H1 (cell line): ENCODE measurements around the gene GARS1. TPM values are rescaled to one million over a fixed set of nuclear protein-coding genes. Genes with fewer than 3 reads are reported as not detected.

Source experiments
- CTCF ChIA-PET: fragments of 300-600 bp; sonication (Branson Sonifier 250); formaldehyde crosslinking; loops from one replicate; lab custom pipeline; 2021; ENCODE audit not compliant: partially characterized antibody; lab: Charles Lee
- POLR2A ChIA-PET: fragments of 300-600 bp; sonication (Branson Sonifier 250); formaldehyde crosslinking; loops from one replicate; lab custom pipeline; 2021; ENCODE audit warnings: inconsistent platforms; ENCODE audit not compliant: partially characterized antibody; lab: Charles Lee
- DNase-seq, 2 experiments: peaks; one replicate each; pipeline versions ENCODE4 v3.0.0 to v3.0.0-alpha.2; 2010 to 2022; ENCODE audit warnings: low spot score in 2 of 2, low read depth in 1 of 2, mixed read lengths in 1 of 2
- FAIRE-seq: peaks from 2 replicates; lab custom pipeline; 2011; peaks lifted over from hg19 to GRCh38; lab: Jason Lieb, UNC
- H2AFZ ChIP-seq: 2 replicates; pipeline ENCODE4 v1.8.1; 2012; ENCODE audit warnings: low read length, inconsistent platforms
- H2AK5ac ChIP-seq: 2 replicates; pipeline ENCODE4 v1.6.1; 2013; ENCODE audit warnings: low read depth, low read length
- H2BK120ac ChIP-seq: replicated peaks from 2 replicates; pipeline ENCODE3; 2013; ENCODE audit warnings: low read depth, low read length, inconsistent platforms
- H2BK12ac ChIP-seq: 2 replicates; pipeline ENCODE4 v1.6.1; 2013; ENCODE audit warnings: low read depth, low read length
- H2BK15ac ChIP-seq: 2 replicates; pipeline ENCODE4 v1.6.1; 2013; ENCODE audit warnings: low read length
- H2BK20ac ChIP-seq: 2 replicates; pipeline ENCODE4 v1.6.1; 2013; ENCODE audit warnings: low read length
- H2BK5ac ChIP-seq: 2 replicates; pipeline ENCODE4 v1.6.1; 2013; ENCODE audit warnings: low read depth, low read length
- H3K14ac ChIP-seq: 2 replicates; pipeline ENCODE4 v1.6.1; 2013; ENCODE audit warnings: inconsistent platforms; ENCODE audit not compliant: insufficient read length
- H3K18ac ChIP-seq: 2 replicates; pipeline ENCODE4 v1.6.1; 2013; ENCODE audit warnings: low read length; ENCODE audit errors: extremely low read depth
- H3K23ac ChIP-seq: 2 replicates; pipeline ENCODE4 v1.6.1; 2013; ENCODE audit warnings: inconsistent platforms; ENCODE audit not compliant: insufficient read length
- H3K23me2 ChIP-seq: 2 replicates; pipeline ENCODE4 v1.6.1; 2013; ENCODE audit warnings: low read depth, low read length
- H3K27ac ChIP-seq: 2 replicates; pipeline ENCODE4 v1.6.1; 2011; ENCODE audit warnings: low read depth, low read length, inconsistent platforms
- H3K27me3 ChIP-seq, 4 experiments: replicated peaks in 1 of 4; 1 replicate in 1 of 4; 2 replicates in 3 of 4; pipeline versions ENCODE4 v1.6.1 to v1.8.1; 2011 to 2013; ENCODE audit warnings: low read length in 3 of 4, mild to moderate bottlenecking in 3 of 4, inconsistent platforms in 2 of 4, mixed read lengths in 2 of 4, moderate library complexity in 1 of 4; ENCODE audit not compliant: control insufficient read depth in 3 of 4, insufficient read depth in 3 of 4; ENCODE audit errors: extremely low read depth in 1 of 4
- H3K36me3 ChIP-seq, 4 experiments: 2 replicates each; pipeline versions ENCODE4 v1.6.1 to v1.8.1; 2011 to 2013; ENCODE audit warnings: mild to moderate bottlenecking in 4 of 4, low read length in 3 of 4, moderate library complexity in 2 of 4, control low read depth in 1 of 4, inconsistent platforms in 1 of 4; ENCODE audit not compliant: insufficient read depth in 4 of 4, control insufficient read depth in 2 of 4
- H3K4ac ChIP-seq: replicated peaks from 2 replicates; pipeline ENCODE3; 2013; ENCODE audit warnings: low read length, low read depth, mixed read lengths, inconsistent platforms; ENCODE audit not compliant: insufficient read length
- H3K4me1 ChIP-seq, 4 experiments: replicated peaks in 1 of 4; 1 replicate in 1 of 4; 2 replicates in 3 of 4; pipeline versions ENCODE4 v1.6.1 to v1.8.1; 2011 to 2013; ENCODE audit warnings: low read length in 3 of 4, inconsistent platforms in 2 of 4, mixed read lengths in 1 of 4; ENCODE audit not compliant: insufficient read depth in 4 of 4, control insufficient read depth in 3 of 4
- H3K4me2 ChIP-seq, 2 experiments: 2 replicates each; pipeline versions ENCODE4 v1.6.1 to v1.8.1; 2011 to 2013; ENCODE audit warnings: low read depth in 2 of 2, low read length in 2 of 2, control low read depth in 1 of 2, inconsistent platforms in 1 of 2, mild to moderate bottlenecking in 1 of 2; ENCODE audit not compliant: insufficient read depth in 1 of 2
- H3K4me3 ChIP-seq, 4 experiments: fragments of 200-600, 300-600 bp in 1 of 4; sonication (generic), shearing (Covaris generic), sonication (Bioruptor Twin) in 1 of 4; 2 replicates each; pipeline versions ENCODE4 v1.5.1 to v1.8.1; 2011 to 2016; ENCODE audit warnings: low read length in 4 of 4, low read depth in 3 of 4, control low read depth in 2 of 4, inconsistent platforms in 2 of 4, mild to moderate bottlenecking in 2 of 4, mixed read lengths in 1 of 4, moderate library complexity in 1 of 4; ENCODE audit not compliant: insufficient read depth in 2 of 4; ENCODE audit errors: extremely low read depth in 1 of 4
- H3K56ac ChIP-seq: replicated peaks from 2 replicates; pipeline ENCODE3; 2013; ENCODE audit warnings: low read depth, mild to moderate bottlenecking, mixed read lengths, low read length, inconsistent platforms; ENCODE audit not compliant: insufficient read length
- H3K79me1 ChIP-seq: 2 replicates; pipeline ENCODE4 v1.6.1; 2013; ENCODE audit warnings: low read depth, low read length, control low read depth
- H3K79me2 ChIP-seq, 2 experiments: 2 replicates each; pipeline versions ENCODE4 v1.6.1 to v1.8.1; 2012 to 2013; ENCODE audit warnings: low read length in 2 of 2, mild to moderate bottlenecking in 2 of 2, inconsistent platforms in 1 of 2; ENCODE audit not compliant: insufficient read depth in 2 of 2, control insufficient read depth in 1 of 2
- H3K9ac ChIP-seq, 4 experiments: replicated peaks in 1 of 4; 1 replicate in 1 of 4; 2 replicates in 3 of 4; pipeline versions ENCODE4 v1.6.1 to v1.8.1; 2011 to 2013; ENCODE audit warnings: low read depth in 3 of 4, low read length in 3 of 4, control low read depth in 2 of 4, mild to moderate bottlenecking in 2 of 4, moderate library complexity in 2 of 4, inconsistent platforms in 1 of 4; ENCODE audit errors: extremely low read depth in 1 of 4
- H3K9me3 ChIP-seq, 2 experiments: 2 replicates each; pipeline versions ENCODE4 v1.6.1 to v1.8.1; 2012 to 2013; ENCODE audit warnings: mild to moderate bottlenecking in 2 of 2, moderate library complexity in 2 of 2, control low read depth in 1 of 2, inconsistent platforms in 1 of 2, low read depth in 1 of 2, low read length in 1 of 2, mixed read lengths in 1 of 2; ENCODE audit not compliant: insufficient read depth in 2 of 2
- H4K20me1 ChIP-seq, 2 experiments: replicated peaks in 1 of 2; 2 replicates each; pipeline versions ENCODE3 to v1.8.1; 2011 to 2013; ENCODE audit warnings: inconsistent platforms in 2 of 2, low read length in 2 of 2, mild to moderate bottlenecking in 1 of 2; ENCODE audit not compliant: insufficient read depth in 2 of 2, control insufficient read depth in 1 of 2
- H4K5ac ChIP-seq: 2 replicates; pipeline ENCODE4 v1.6.1; 2013; ENCODE audit warnings: low read length, low read depth, mixed read lengths, inconsistent platforms; ENCODE audit not compliant: insufficient read length
- H4K8ac ChIP-seq: 2 replicates; pipeline ENCODE4 v1.8.0; 2013; ENCODE audit warnings: mild to moderate bottlenecking, moderate library complexity, low read length, inconsistent platforms; ENCODE audit not compliant: insufficient read depth; ENCODE audit errors: extremely low read depth
- H4K91ac ChIP-seq: replicated peaks from 2 replicates; pipeline ENCODE3; 2013; ENCODE audit warnings: low read length, mixed read lengths, inconsistent platforms; ENCODE audit not compliant: insufficient read length
- ASH2L ChIP-seq: fragments of 200-600, 300-600 bp; sonication (generic); IDR thresholded peaks from one replicate; pipeline ENCODE4 v1.7.1; 2017; ENCODE audit warnings: low read length
- BACH1 ChIP-seq: IDR thresholded peaks from 2 replicates; pipeline ENCODE4 v1.6.1; 2012; ENCODE audit warnings: low read length, improper control_type of control experiment
- GABPA ChIP-seq: IDR thresholded peaks from 2 replicates; pipeline ENCODE4 v1.6.1; 2011; ENCODE audit warnings: mild to moderate bottlenecking, low read length, moderate library complexity, borderline replicate concordance; ENCODE audit not compliant: insufficient read depth
- RBBP5 ChIP-seq: IDR thresholded peaks from 2 replicates; pipeline ENCODE4 v1.7.1; 2012; ENCODE audit warnings: low read depth, mild to moderate bottlenecking, inconsistent platforms, low read length, moderate library complexity, borderline replicate concordance
- RNF2 ChIP-seq: fragments of 200-900, 300-1000 bp; sonication (generic); IDR thresholded peaks from 2 replicates; pipeline ENCODE4 v1.7.1; 2016; ENCODE audit warnings: borderline replicate concordance, low read depth, mild to moderate bottlenecking, antibody characterized with exemption, low read length; ENCODE audit not compliant: poor library complexity, severe bottlenecking; ENCODE audit errors: missing control alignments
- SAP30 ChIP-seq: fragments of 300-600 bp; sonication (generic); IDR thresholded peaks from 2 replicates; pipeline ENCODE4 v1.7.1; 2012; ENCODE audit warnings: low read length, moderate library complexity, mild to moderate bottlenecking, inconsistent platforms; ENCODE audit not compliant: insufficient read depth, insufficient replicate concordance
- SIRT6 ChIP-seq: IDR thresholded peaks from one replicate; pipeline ENCODE4 v1.7.1; 2012; ENCODE audit warnings: low read length, inconsistent platforms
- SUZ12 ChIP-seq: fragments of 200-600 bp; sonication (generic); IDR thresholded peaks from 2 replicates; pipeline ENCODE4 v1.6.1; 2012; ENCODE audit warnings: mild to moderate bottlenecking, inconsistent platforms, low read length, moderate library complexity, mixed read lengths
- TAF7 ChIP-seq: optimal IDR thresholded peaks from 2 replicates; pipeline ENCODE3; 2011; ENCODE audit warnings: low read depth, mild to moderate bottlenecking, inconsistent platforms, low read length, moderate library complexity, borderline replicate concordance
- TEAD4 ChIP-seq: IDR thresholded peaks from 2 replicates; pipeline ENCODE4 v1.6.1; 2012; ENCODE audit warnings: low read depth, low read length, inconsistent platforms, mixed read lengths
- WGBS, 2 experiments: shearing (Covaris generic) in 1 of 2; methylation state at CpG; one replicate each; pipeline versions ENCODE4 v1.1.6 to v1.1.7; 2013 to 2015; ENCODE audit warnings: low lambda C conversion rate in 2 of 2, mixed read lengths in 2 of 2, inconsistent platforms in 1 of 2, low coverage in 1 of 2, missing lambda C conversion rate in 1 of 2; ENCODE audit not compliant: insufficient replicate concordance in 2 of 2, insufficient coverage in 1 of 2, insufficient read length in 1 of 2; ENCODE audit errors: extremely low coverage in 1 of 2, missing lambda C conversion rate in 1 of 2; 5-methylcytosine and 5-hydroxymethylcytosine counted together
- polyA plus RNA-seq, 7 experiments: library from polyadenylated mRNA; depleted of rRNA in 3 of 7; stranded (reverse) in 5 of 7; unstranded in 2 of 7; fragments of >200 nt in 5 of 7; fragments of 200-250 nt in 2 of 7; gene quantifications; 1 replicate in 5 of 7; 2 replicates in 1 of 7; 4 replicates in 1 of 7; pipeline versions ENCODE4 v1.2.1 to v1.2.3, GENCODE V29; 2011 to 2013; ENCODE audit warnings: missing spikeins in 2 of 7, mixed read lengths in 2 of 7
- total RNA-seq: library from RNA; stranded (reverse); fragmentation: NEBNext Ultra II Directional; extraction: Animal tissue kit (Norgen Biotek cat#: 25700); gene quantifications from 2 replicates; pipeline ENCODE4 v1.2.1, GENCODE V29; 2021

GARS1 gene
- total and polyA plus RNA-seq, 2 of the 8 experiments (the other 6 are each of a cell fraction or from before 2014, with no cell fraction given): 270 to 476 TPM

DNA sequence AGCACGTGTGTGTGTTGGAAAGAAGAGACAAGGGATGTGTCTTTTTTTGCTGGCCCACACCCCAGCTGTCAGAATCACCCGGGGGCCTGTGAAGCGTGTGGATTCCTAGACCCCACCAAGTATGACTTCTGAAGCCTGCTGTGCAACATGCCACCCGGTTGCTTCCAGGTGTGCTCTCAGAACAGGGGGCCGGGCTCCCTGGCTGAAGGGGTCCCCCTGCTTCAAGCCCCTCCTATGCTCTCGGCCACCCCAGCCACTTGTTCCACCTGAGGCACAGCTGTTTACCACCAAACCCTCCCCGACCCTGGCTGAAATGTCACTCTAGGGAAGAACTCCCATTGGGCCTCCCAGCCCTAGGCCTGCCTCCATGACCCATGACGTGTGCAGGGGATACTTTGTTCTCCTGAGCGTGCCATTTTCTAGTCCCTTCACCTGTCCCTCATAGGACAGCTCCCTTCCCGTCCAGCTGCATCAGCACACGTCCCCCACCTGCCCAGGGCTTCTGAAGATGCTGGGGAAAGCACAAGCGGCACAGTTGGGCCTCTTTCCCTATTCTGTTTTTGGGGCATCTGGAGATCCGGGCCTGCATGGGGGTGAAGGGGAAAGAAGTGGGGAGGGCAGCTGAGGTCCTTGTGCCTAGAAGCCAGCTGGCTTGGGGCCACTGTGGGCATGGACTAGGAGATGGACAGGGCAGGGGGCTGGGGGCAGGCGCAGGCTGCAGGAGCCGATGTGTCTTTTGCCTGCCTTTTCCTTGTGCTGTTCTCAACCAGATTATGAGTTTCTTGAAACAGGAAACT, 54.3 kb downstream of the GARS1 start:
- no peak overlapping the region for H3K23ac ChIP-seq
- H4K5ac ChIP-seq: no peak overlapping the region
- no peak overlapping the region for H3K4me3 ChIP-seq
- H3K27ac ChIP-seq: no peak overlapping the region
- 88% methylated on average over 15 of the region's 15 CpGs; no CpG with 5 or more reads in 1 of the 2 experiments for WGBS, 2 experiments
- H2AK5ac ChIP-seq: no peak overlapping the region
- H3K27me3 ChIP-seq: no peaks in the 10 kb centered on the region
- CTCF ChIA-PET: interaction anchor here (0.8 to 1.3 kb wide), 3 partner anchors 10 to 85 kb away, joined by 3 to 6 read pairs (median 3); no protein-coding TSS in a partner anchor
- peaks cover 0 to 3% (median 2%) of the 10 kb centered on the region in 4 experiments; a peak in 4 of 7 replicates for H3K4me1 ChIP-seq
- H4K8ac ChIP-seq: no peak overlapping the region; the same call in 1 of the 2 replicates
- no peak for TF ChIP-seq ASH2L
- TF ChIP-seq SUZ12: no peak
- TF ChIP-seq TEAD4: no peak
- TF ChIP-seq RNF2: no peak
- no peak for TF ChIP-seq BACH1
- no peak for TF ChIP-seq TAF7
- no peak for TF ChIP-seq SIRT6
- no peak for TF ChIP-seq RBBP5
- TF ChIP-seq GABPA: no peak
- no peak for TF ChIP-seq SAP30
- POLR2A ChIA-PET: interaction anchor here (1.3 to 1.4 kb wide), 2 partner anchors 14 to 30 kb away, joined by 3 read pairs; no protein-coding TSS in a partner anchor
- no peak overlapping the region for H2BK15ac ChIP-seq
- H3K56ac ChIP-seq: no peak overlapping the region
- no peaks in the 10 kb centered on the region for H3K9me3 ChIP-seq
- no peak overlapping the region for H3K4me2 ChIP-seq
- no peak overlapping the region for H2AFZ ChIP-seq
- H3K14ac ChIP-seq: no peak overlapping the region
- no peak overlapping the region for H2BK12ac ChIP-seq
- H2BK5ac ChIP-seq: no peak overlapping the region
- peaks cover 8 to 12% of the 10 kb centered on the region in 2 experiments for H4K20me1 ChIP-seq
- no peak overlapping the region for H2BK120ac ChIP-seq
- H3K36me3 ChIP-seq: peaks cover 0 to 5% (median 2%) of the 10 kb centered on the region in 4 experiments; a peak in 3 of 8 replicates
- H3K18ac ChIP-seq: no peak overlapping the region
- DNase-seq (no peak), FAIRE-seq (no peak)
- no peak overlapping the region for H3K4ac ChIP-seq
- no peak overlapping the region for H3K9ac ChIP-seq
- peaks cover 0 to 3% of the 10 kb centered on the region in 2 experiments; a peak in 1 of 4 replicates for H3K79me2 ChIP-seq
- no peak overlapping the region for H2BK20ac ChIP-seq
- no peak overlapping the region for H4K91ac ChIP-seq
- H3K79me1 ChIP-seq: peaks cover 2% of the 10 kb centered on the region; the same call in 1 of the 2 replicates
- H3K23me2 ChIP-seq: no peaks in the 10 kb centered on the region; the same call in 1 of the 2 replicates
